Skeletal muscle tissue (tissue), 4 donors: Measurements from ENCODE around the gene ACP3. TPM values are rescaled to one million over a fixed set of nuclear protein-coding genes. Genes with fewer than 3 reads are reported as not detected.
"Not testable (repeated sequence)": the region's sequence is repeated elsewhere in the genome, so short reads cannot be mapped to it uniquely, and the experiment has no call there.

Experiments
- H3K27ac ChIP-seq: one replicate; pipeline ENCODE4 v1.7.0; 2013; ENCODE audit warnings: mild to moderate bottlenecking, low read depth, low read length, inconsistent platforms
- H3K27me3 ChIP-seq, 3 donors: one replicate each; pipeline ENCODE4 v1.7.0; 2013; ENCODE audit warnings: low read length in 3 of 3; ENCODE audit not compliant: control insufficient read depth in 3 of 3, insufficient read depth in 3 of 3
- H3K36me3 ChIP-seq, 3 donors: one replicate each; pipeline ENCODE4 v1.7.0; 2013; ENCODE audit warnings: low read length in 3 of 3; ENCODE audit not compliant: control insufficient read depth in 3 of 3, insufficient read depth in 3 of 3
- H3K4me1 ChIP-seq, 3 donors: one replicate each; pipeline ENCODE4 v1.7.0; 2013; ENCODE audit warnings: low read length in 3 of 3, mild to moderate bottlenecking in 3 of 3; ENCODE audit not compliant: control insufficient read depth in 3 of 3, insufficient read depth in 3 of 3
- H3K4me3 ChIP-seq, 3 donors: one replicate each; pipeline ENCODE4 v1.7.0; 2013; ENCODE audit warnings: low read length in 3 of 3
- H3K9ac ChIP-seq, 3 donors: one replicate each; pipeline ENCODE4 v1.7.0; 2013; ENCODE audit warnings: low read length in 3 of 3, mild to moderate bottlenecking in 3 of 3, moderate library complexity in 2 of 3, low read depth in 1 of 3
- H3K9me3 ChIP-seq, 3 donors: one replicate each; pipeline ENCODE4 v1.7.0; 2013; ENCODE audit warnings: low read length in 3 of 3; ENCODE audit not compliant: control insufficient read depth in 3 of 3
- total RNA-seq: library from RNA; depleted of rRNA; stranded (reverse); fragments of >200 nt; gene quantifications from one replicate; pipeline ENCODE4 v1.2.3, GENCODE V29; 2014
- donor health status: Osteomylitis.

Gene ACP3
- total RNA-seq, 1 donor from 2014 or later, result 0.52 TPM

DNA sequence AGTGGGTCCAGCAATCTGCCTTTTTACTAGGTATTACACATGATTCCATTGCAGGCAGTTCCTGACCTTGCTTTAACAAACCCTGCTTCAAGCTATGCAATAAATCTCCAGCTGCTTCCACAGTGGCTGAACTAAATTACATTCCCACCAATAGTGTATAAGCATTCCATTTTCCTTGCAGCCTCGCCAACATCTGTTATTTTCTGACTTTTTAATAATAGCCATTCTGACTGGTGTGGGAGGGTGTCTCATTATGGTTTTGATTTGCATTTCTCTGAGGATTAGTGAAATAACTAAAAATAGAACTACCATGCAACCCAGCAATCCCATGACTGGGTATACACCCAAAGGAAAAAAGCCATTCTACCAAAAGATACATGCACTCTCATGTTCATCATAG lies 63.7 kb downstream of the ACP3 start:
- Histone ChIP-seq H3K9me3 (no peaks in the 10 kb centered on the region), H3K36me3 (no peaks in the 10 kb centered on the region), H3K9ac (no peak overlapping the region), H3K4me1 (no peaks in the 10 kb centered on the region), H3K27me3 (peaks cover 0 to 4% (median 0%) of the 10 kb centered on the region in 3 donors), H3K4me3 (no peak overlapping the region), H3K27ac (no peak overlapping the region)

DNA sequence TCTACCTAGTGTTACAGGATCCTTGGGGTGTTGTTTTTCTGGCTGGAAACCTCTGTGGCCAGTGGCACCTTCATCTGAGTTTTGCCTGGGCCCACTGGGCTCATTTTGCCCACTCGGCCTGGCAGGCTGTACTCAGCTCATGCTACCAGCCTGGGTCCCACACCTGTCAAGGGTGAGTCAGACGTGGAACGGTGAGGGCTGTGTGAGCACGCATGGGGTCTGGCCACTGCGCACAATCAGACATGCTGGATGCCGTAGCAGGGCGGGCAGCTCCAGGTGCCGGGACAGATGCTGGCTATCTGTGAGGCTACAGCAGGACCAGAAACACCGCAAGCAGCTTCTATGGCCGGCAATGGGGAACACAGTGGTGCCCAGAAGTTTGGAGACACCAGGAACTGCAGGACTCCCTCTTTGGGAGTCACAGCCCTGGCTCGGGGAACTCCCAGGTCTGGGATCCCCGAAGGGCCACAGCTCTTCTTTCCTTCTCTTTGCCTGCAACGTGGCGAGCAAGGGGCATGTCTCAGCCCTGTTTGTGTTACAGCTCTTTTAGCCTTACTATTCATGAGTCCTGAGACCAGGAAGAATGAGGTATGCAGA lies 64.2 kb downstream of the ACP3 start:
- Histone ChIP-seq H3K27me3 (peaks cover 0 to 4% (median 0%) of the 10 kb centered on the region in 3 donors), H3K27ac (no peak overlapping the region), H3K36me3 (no peaks in the 10 kb centered on the region), H3K4me1 (no peaks in the 10 kb centered on the region), H3K9me3 (no peaks in the 10 kb centered on the region), H3K9ac (no peak overlapping the region), H3K4me3 (no peak overlapping the region)

DNA sequence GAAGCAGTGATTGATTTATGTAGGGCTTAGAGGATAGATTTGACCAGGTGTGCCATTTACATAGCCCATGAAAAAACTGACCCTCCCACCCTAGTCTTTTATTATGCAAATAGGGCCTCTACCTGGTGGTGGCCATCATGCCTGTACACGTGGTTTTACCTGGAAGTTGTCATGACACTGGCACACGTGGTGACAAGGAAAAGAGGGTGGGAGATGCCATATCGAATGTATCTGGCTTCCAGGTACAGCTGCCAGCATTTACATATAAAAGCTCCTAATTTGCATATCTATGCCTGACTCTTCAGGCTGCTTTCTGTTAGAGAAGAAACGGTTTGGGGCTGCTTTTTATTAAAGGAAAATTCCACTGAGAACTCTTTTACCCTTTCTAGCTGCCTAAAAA lies 65.1 kb downstream of the ACP3 start:
- Histone ChIP-seq H3K4me3 (no peak overlapping the region), H3K9ac (no peak overlapping the region), H3K36me3 (no peaks in the 10 kb centered on the region), H3K27ac (no peak overlapping the region), H3K27me3 (peaks cover 0 to 4% (median 0%) of the 10 kb centered on the region in 3 donors), H3K9me3 (no peaks in the 10 kb centered on the region), H3K4me1 (no peaks in the 10 kb centered on the region)

DNA sequence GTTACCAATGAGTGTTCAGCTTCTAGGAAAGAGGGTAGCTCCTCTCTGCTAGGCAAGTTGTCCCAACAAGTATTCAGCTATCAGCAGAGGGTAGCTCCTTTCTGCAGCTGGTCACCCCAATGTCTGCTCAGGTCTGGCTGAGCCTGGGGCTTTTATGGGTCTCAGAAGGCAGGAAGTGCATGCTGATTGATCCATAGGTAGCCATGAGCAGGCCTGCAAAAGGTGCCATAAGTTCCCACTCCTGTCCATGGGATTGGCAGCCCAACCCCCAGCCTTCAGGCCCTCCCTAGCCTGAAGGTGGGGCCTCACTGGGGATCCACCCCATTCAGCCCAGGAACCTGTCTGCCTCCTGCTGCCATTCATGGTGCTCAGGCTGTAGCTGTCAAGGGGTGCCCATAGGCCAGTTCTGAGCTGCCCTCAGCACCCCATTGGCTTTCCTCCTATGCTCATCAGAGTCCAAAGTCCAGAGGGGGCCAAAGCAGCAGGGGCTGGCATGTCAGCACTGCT lies 65.5 kb downstream of the ACP3 start:
- Histone ChIP-seq H3K4me1 (no peaks in the 10 kb centered on the region), H3K27me3 (peaks cover 0 to 4% (median 0%) of the 10 kb centered on the region in 3 donors), H3K4me3 (no peak overlapping the region), H3K36me3 (no peaks in the 10 kb centered on the region), H3K27ac (no peak overlapping the region), H3K9ac (no peak overlapping the region), H3K9me3 (no peaks in the 10 kb centered on the region)

DNA sequence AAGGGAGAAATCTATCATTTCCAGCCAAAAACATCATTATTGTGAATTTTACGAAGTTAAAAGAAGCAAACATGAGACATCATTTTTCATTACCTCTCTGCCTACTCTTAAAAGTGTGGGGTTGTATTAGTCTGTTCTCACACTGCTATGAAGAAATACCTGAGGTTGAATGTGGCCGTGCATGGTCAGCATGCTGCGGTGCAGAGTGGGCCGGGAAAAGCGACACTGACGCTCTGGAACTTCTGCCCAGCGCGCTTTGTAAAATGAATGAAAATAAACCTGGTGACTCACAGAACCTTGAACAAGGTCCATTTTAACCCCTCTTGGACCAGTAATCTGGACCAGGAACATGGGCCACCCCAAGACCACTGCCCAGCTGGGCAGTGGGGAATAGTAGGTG lies 69.1 kb downstream of the ACP3 start:
- Histone ChIP-seq H3K27me3 (peaks cover 0 to 4% (median 0%) of the 10 kb centered on the region in 3 donors), H3K36me3 (no peaks in the 10 kb centered on the region), H3K4me3 (no peak overlapping the region), H3K27ac (no peak overlapping the region), H3K9ac (no peak overlapping the region), H3K4me1 (no peaks in the 10 kb centered on the region), H3K9me3 (no peaks in the 10 kb centered on the region)

- not testable (repeated sequence) for H3K27me3 ChIP-seq, H3K36me3 ChIP-seq, H3K9me3 ChIP-seq, H3K9ac ChIP-seq, H3K4me1 ChIP-seq, H3K4me3 ChIP-seq, H3K27ac ChIP-seq
Measured at GRCh38 chr3:132392675-132393074, 75.5 kb downstream of the ACP3 start.

- no peaks in the 10 kb centered on the region for H3K9me3 ChIP-seq
Measured at GRCh38 chr3:132394320-132394719, 77.1 kb downstream of the ACP3 start.

GRCh38 chr3:132395126-132395525 lies 77.9 kb downstream of the ACP3 start:
- Histone ChIP-seq H3K9me3 (no peaks in the 10 kb centered on the region), H3K27me3 (no peaks in the 10 kb centered on the region), H3K4me3 (no peak overlapping the region)

More at GRCh38 chr3:132394320-132394719, 77.1 kb downstream of the ACP3 start:
- H3K36me3 ChIP-seq, result no peaks in the 10 kb centered on the region
- H3K9ac ChIP-seq, result no peak overlapping the region
- no peak overlapping the region for H3K4me3 ChIP-seq
- no peaks in the 10 kb centered on the region for H3K27me3 ChIP-seq
- H3K27ac ChIP-seq, result no peak overlapping the region
- H3K4me1 ChIP-seq, result no peaks in the 10 kb centered on the region

GRCh38 chr3:132396255-132396654 lies 79.0 kb downstream of the ACP3 start:
- Histone ChIP-seq H3K9me3 (no peaks in the 10 kb centered on the region), H3K9ac (no peak overlapping the region), H3K27ac (no peak overlapping the region), H3K4me1 (no peaks in the 10 kb centered on the region), H3K36me3 (no peaks in the 10 kb centered on the region), H3K4me3 (no peak overlapping the region), H3K27me3 (no peaks in the 10 kb centered on the region)

More at GRCh38 chr3:132395126-132395525, 77.9 kb downstream of the ACP3 start:
- H3K36me3 ChIP-seq, result no peaks in the 10 kb centered on the region
- no peaks in the 10 kb centered on the region for H3K4me1 ChIP-seq
- no peak overlapping the region for H3K9ac ChIP-seq
- no peak overlapping the region for H3K27ac ChIP-seq

GRCh38 chr3:132396776-132397175 lies 79.6 kb downstream of the ACP3 start:
- not testable (repeated sequence) for H3K9me3 ChIP-seq, H3K9ac ChIP-seq, H3K4me3 ChIP-seq, H3K27ac ChIP-seq, H3K4me1 ChIP-seq, H3K27me3 ChIP-seq, H3K36me3 ChIP-seq
